GM12801 (cell line): ENCODE results near the gene TMED3.

Source experiments
- TF ChIP-seq, protein P1 (sequence below): IDR thresholded peaks from one replicate; pipeline ENCODE4 v1.5.1; 2011; ENCODE audit warnings: control low read depth; ENCODE audit not compliant: insufficient read length; ENCODE audit errors: extremely low read depth

TMED3 gene

GRCh38 chr15:79321876-79322275 is 11.0 kb downstream of the TMED3 start:
- TF ChIP-seq, protein P1, sequence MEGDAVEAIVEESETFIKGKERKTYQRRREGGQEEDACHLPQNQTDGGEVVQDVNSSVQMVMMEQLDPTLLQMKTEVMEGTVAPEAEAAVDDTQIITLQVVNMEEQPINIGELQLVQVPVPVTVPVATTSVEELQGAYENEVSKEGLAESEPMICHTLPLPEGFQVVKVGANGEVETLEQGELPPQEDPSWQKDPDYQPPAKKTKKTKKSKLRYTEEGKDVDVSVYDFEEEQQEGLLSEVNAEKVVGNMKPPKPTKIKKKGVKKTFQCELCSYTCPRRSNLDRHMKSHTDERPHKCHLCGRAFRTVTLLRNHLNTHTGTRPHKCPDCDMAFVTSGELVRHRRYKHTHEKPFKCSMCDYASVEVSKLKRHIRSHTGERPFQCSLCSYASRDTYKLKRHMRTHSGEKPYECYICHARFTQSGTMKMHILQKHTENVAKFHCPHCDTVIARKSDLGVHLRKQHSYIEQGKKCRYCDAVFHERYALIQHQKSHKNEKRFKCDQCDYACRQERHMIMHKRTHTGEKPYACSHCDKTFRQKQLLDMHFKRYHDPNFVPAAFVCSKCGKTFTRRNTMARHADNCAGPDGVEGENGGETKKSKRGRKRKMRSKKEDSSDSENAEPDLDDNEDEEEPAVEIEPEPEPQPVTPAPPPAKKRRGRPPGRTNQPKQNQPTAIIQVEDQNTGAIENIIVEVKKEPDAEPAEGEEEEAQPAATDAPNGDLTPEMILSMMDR = no peak

GRCh38 chr15:79322306-79322705 is 11.4 kb downstream of the TMED3 start:
- TF ChIP-seq, protein P1 = no peak

- TF ChIP-seq, protein P1 = no peak
Measured at GRCh38 chr15:79322945-79323344, 12.0 kb downstream of the TMED3 start.

- TF ChIP-seq, protein P1 = no peak
Measured at GRCh38 chr15:79329171-79329611, 18.3 kb downstream of the TMED3 start.

- TF ChIP-seq, protein P1 = no peak
Measured at GRCh38 chr15:79332824-79333510, 22.1 kb downstream of the TMED3 start.

- TF ChIP-seq, protein P1 = no peak
Measured at GRCh38 chr15:79337591-79337990, 26.7 kb downstream of the TMED3 start.

DNA sequence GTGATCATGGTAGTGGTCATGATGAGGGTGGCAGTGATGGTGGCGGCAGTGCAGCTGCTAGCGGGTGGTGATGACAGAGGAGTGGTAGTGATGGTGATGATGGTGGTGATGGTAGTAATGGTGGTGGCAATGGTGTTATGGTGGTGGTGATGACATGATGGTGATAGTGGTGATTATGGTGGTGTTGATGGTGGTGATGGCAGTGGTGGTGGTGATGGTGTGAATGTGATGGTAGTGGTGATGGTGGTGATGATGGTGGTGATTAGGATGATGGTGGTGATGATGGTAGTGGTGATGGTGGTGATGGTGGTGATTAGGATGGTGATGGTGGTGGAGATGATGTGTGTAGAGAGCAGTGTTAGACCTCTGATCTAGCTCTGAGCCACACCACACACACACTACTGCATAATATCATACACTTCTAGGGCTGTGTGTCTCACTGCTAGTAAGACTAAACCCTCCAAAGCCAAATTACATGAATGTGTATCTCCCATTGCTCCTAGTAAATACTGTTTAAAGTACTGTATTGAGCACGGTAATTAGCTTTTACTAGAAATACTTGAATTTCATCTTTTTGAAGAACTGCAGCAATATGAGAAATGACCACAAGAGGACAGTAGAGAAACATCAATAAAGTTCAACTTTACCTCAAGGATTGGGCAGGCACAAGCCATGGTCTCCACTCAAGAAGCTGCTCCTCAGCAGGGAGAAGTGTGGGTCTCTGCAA is 28.8 kb downstream of the TMED3 start:
- TF ChIP-seq, protein P1 = peak; percentile 63
